ENCODE data around the gene CEP152.

DNA sequence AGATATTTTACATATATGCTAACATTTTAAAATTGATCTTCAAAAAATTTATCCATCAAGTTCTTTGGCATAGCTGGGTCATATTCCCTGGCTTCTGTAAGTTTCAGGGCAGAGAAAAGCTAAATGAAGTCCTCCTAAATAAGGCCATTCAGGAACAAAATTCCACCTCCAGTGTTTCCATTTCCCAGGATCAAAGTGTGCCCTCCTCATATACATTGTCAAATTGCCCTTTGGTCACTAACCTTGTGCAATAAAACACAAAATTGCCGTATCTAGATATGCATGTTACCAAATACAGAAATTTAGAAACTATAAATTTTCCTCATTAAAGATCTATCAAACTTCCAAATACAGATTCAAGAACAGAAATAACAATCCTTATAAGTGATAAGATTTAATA, 10.6 kb downstream of the CEP152 start:
- TF ChIP-seq, protein P1, sequence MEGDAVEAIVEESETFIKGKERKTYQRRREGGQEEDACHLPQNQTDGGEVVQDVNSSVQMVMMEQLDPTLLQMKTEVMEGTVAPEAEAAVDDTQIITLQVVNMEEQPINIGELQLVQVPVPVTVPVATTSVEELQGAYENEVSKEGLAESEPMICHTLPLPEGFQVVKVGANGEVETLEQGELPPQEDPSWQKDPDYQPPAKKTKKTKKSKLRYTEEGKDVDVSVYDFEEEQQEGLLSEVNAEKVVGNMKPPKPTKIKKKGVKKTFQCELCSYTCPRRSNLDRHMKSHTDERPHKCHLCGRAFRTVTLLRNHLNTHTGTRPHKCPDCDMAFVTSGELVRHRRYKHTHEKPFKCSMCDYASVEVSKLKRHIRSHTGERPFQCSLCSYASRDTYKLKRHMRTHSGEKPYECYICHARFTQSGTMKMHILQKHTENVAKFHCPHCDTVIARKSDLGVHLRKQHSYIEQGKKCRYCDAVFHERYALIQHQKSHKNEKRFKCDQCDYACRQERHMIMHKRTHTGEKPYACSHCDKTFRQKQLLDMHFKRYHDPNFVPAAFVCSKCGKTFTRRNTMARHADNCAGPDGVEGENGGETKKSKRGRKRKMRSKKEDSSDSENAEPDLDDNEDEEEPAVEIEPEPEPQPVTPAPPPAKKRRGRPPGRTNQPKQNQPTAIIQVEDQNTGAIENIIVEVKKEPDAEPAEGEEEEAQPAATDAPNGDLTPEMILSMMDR (IDR thresholded peaks at IDR 0.05; ENCODE audit: low read length): no peak
- TF ChIP-seq EZH2 (optimal IDR thresholded peaks at IDR 0.05; ENCODE audit: low read depth, low read length): no peak

Measured in MM.1S (cell line).